DND-41 (cell line): ENCODE measurements around the gene ALDH1L1.

Source experiments
- EZH2 ChIP-seq: IDR thresholded peaks from 3 replicates; pipeline ENCODE4 v1.6.1; 2012; ENCODE audit warnings: borderline replicate concordance, low read depth, mild to moderate bottlenecking, moderate library complexity, low read length, inconsistent platforms; ENCODE audit not compliant: severe bottlenecking
- TF ChIP-seq, protein P1 (sequence below): IDR thresholded peaks from 2 replicates; pipeline ENCODE4 v1.5.1; 2012; ENCODE audit warnings: borderline replicate concordance, low read length, moderate library complexity, mild to moderate bottlenecking; ENCODE audit not compliant: poor library complexity, severe bottlenecking; ENCODE audit errors: extremely low read depth

DNA sequence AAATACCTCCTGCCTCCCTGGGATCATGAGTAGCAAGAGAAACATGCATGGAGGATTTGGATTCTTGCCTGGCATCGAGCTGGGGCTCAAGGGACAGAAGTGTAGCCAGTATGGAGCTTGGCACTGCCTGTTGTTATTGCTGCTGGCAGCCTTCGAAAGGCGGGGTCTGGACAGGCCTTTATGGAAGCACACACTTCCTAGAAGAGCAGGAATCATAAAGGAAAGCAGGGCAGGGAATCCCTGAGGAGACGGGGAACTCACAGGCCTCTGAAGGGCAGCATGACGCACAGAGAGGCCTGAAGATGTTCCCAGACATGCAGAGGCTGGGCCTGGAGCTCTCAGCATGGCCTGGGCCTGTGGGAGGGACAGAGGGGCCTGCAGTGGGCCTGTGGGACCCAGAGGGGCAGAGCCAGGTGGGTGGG lies 77.8 kb downstream of the ALDH1L1 start:
- TF ChIP-seq, protein P1, sequence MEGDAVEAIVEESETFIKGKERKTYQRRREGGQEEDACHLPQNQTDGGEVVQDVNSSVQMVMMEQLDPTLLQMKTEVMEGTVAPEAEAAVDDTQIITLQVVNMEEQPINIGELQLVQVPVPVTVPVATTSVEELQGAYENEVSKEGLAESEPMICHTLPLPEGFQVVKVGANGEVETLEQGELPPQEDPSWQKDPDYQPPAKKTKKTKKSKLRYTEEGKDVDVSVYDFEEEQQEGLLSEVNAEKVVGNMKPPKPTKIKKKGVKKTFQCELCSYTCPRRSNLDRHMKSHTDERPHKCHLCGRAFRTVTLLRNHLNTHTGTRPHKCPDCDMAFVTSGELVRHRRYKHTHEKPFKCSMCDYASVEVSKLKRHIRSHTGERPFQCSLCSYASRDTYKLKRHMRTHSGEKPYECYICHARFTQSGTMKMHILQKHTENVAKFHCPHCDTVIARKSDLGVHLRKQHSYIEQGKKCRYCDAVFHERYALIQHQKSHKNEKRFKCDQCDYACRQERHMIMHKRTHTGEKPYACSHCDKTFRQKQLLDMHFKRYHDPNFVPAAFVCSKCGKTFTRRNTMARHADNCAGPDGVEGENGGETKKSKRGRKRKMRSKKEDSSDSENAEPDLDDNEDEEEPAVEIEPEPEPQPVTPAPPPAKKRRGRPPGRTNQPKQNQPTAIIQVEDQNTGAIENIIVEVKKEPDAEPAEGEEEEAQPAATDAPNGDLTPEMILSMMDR, result no peak
- TF ChIP-seq EZH2, result no peak
